HTR-8/SVneo (cell line): ENCODE measurements around the gene VAMP7.
"Not testable (repeated sequence)": the region's sequence is repeated elsewhere in the genome, so short reads cannot be mapped to it uniquely, and the experiment has no call there.

Experiments
- DNase-seq: peaks from one replicate; pipeline ENCODE4 v3.0.0; 2011; ENCODE audit warnings: low spot score, mixed read lengths; ENCODE audit not compliant: insufficient read length
- FAIRE-seq: peaks from 2 replicates; lab custom pipeline; 2011; peaks lifted over from hg19 to GRCh38; lab: Jason Lieb, UNC

The VAMP7 gene, protein sequence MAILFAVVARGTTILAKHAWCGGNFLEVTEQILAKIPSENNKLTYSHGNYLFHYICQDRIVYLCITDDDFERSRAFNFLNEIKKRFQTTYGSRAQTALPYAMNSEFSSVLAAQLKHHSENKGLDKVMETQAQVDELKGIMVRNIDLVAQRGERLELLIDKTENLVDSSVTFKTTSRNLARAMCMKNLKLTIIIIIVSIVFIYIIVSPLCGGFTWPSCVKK

DNA sequence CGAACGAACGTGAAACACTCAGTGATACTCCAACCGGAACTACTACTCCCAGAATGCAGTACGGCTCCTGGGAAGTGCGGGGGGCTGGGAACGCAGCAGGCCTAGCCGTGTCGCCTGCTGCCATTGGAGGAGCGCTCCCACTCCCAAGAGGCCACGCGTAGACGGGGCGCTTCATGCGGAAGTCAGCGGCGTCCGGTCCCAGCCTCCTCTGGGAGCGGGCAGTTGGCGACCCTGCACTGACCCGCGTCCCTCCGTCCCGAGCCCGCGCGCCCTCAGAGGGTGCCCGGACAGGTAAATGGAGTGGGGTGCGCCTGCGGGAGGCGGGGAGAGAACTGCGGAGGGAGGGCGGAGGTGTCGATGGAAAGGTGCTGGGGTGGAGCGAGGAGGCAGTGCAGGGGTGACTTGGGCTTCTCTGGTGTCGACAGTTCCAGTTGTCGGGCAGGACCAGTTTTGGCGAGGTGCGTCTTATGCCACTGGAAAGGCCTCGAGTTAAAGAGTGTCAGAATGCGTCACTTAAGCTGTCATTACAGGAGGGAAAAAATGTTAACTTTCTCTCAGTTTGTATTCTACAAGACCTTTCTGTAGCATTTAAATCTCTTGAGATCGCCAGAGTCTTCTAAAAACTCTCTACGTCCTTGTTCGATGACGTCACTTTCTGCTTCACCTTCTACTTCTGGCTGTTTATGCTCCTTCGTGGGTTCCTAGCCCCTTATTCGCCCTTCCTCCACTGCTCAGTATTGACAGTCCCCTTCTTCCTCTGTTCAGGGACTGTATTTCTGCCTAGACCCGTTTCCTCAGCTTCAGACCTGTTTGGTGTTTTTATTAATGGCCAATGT is at the start of gene VAMP7:
VAMP7 (plus strand) TSS at position 188 of the 836 bp plus-strand sequence. CDS start 8,122 bp downstream, outside the sequence.
- FAIRE-seq, result peak; percentile 99

GRCh38 chrX:155841232-155841631 is 39.9 kb upstream of the VAMP7 start:
- DNase-seq (no peak), FAIRE-seq (no peak)

More for the DNA sequence above, at the start of gene VAMP7:
- DNase-seq, result peak; percentile 89

DNA sequence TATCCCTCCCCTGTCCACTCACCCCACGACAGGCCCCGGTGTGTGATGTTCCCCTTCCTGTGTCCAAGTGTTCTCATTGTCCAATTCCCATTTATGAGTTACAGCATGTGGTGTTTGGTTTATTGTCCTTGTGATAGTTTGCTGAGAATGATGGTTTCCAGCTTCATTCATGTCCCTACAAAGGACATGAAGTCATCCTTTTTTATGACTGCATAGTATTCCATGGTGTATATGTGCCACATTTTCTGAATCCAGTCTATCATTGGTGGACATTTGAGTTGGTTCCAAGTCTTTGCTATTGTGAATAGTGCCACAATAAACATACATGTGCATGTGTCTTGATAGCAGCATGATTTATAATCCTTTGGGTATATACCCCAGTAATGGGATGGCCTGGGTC is 29.4 kb upstream of the VAMP7 start:
- not testable (repeated sequence) for DNase-seq, FAIRE-seq

- DNase-seq, result peak; percentile 22
- no peak for FAIRE-seq
Observed at GRCh38 chrX:155857561-155857960, 23.6 kb upstream of the VAMP7 start.

DNA sequence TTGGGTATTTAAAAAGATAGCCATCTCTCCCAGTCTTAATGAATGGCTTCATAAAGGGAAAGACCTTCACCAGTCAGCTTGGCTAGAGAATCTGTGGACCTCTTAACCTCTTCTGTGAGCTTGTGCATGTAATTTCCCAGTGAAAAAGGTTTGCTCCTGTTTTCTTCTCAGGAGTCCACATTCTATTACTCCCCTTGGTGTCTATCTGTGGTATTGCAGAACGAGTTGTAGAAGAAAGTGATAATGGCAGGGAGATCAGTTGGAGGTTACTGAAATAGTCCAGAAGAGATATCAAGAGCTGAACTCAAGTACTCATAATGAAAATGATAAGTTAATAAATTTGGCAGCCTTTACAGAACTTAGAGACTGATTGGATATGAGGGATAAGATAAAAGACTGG is 16.5 kb upstream of the VAMP7 start:
- FAIRE-seq, result no peak

GRCh38 chrX:155865193-155865592 is 16.0 kb upstream of the VAMP7 start:
- FAIRE-seq (no peak), DNase-seq (no peak)

More for the DNA sequence above, 16.5 kb upstream of the VAMP7 start:
- DNase-seq, result peak; percentile 17

DNA sequence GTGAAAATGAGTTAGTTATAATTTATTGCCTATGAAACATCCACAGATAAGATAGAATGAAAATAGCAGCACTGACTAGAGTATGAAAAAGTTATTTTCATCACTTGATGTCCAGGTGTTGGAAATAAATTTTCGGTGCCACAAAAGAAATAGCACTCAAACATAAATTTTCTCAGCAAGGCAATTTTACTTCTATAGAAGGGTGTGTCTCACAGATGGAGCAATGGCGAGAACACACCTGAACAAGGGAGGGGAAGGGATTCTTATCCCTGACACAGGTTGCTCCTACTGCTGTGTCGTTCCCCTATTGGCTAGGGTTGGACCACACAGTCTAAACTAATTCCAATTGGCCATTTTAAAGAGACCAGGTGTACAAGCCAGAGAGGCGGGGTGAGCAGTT is 13.3 kb upstream of the VAMP7 start:
- DNase-seq, result no peak
- no peak for FAIRE-seq

DNA sequence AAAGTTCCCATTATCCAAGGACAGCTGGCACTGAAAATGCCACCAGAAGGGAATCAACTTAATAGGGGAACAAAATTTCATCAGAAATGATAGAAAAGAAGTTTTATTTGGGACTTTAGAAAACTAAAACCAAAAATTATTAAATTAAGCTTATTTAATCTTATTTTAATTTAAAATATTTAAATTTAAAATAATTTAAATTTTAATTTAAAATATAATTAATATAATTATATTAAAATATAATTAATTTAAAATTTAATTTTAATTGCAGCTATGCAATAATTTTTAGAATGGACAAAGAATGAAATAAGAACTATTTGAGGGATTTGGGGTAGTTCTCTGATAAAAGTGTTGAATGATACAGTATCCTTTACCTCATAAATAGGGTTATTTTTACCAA is 10.2 kb upstream of the VAMP7 start:
- no peak for DNase-seq
- no peak for FAIRE-seq

DNA sequence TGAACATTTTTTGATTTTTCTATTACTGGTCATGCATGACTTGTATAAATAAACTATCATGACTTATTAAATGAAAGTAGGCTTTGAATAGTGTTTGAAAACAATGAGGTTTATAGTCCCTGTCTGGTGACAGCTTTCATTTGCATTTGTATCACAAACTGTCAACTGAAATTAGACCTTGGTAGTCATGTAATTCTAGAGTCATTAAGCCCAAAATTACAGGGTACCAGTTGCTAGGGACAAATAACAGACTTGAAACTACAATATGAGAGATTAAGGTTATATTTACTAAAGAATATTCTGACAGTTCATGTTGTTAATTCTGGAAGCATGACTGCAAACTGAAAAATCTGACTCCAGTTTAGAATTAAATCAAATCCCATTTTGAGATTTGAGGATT is 9.2 kb upstream of the VAMP7 start:
- DNase-seq (no peak), FAIRE-seq (no peak)

- DNase-seq, result no peak
- no peak for FAIRE-seq
Observed at GRCh38 chrX:155873188-155873587, 8.0 kb upstream of the VAMP7 start.

DNA sequence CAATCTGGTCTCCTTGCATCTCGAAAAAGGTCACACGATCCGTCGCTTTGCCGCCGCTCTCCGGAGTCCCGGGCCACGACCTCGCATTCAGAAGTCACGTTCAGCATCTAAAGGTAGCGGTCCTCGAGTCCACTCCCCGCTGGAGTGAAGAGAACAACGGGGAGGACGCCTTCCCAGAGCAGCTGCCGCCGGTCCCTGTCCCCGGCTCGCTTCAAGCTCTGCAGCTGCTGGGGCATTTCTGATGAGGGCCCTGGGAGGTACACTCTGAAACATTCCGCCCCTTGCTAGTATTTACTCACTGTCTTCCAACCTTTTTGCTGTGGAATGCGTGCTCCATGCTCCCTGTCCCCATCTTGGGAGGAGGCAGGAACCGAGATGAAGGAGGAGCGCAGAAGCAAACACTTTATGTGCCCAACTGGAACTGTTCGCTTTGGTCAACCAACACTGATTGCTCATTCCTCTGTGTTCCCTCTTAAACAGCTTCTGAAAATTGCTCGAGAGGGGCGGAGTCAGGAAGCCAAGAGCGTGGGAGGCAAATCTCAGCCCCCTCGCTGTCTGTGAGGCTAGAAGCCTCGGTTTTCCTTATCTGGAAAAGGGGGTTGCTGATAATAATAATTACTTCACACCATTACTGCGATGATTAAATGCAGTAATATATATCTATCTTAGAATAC is 6.4 kb upstream of the VAMP7 start:
- FAIRE-seq (no peak), DNase-seq (no peak)

DNA sequence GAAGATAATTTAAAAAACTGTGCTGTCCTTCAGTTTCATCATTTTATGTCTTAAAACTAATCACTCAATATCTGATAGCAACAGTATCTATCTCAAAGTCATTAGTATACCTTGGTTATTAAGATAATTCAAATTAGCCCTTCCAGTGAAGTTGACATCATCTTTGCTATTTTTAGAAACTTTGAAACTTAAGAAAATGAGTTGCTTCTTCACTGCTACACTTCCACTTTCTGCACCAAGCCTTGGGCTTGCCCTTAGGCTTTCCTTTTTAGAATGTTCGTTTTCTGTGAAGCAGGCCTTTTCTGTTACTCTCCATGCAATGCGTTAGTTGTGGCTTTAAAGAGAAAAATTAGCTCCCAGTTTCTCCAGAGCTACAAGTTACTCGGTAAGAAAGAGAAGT is 4.4 kb upstream of the VAMP7 start:
- FAIRE-seq (no peak), DNase-seq (no peak)

- FAIRE-seq, result no peak
- DNase-seq, result no peak
Observed at GRCh38 chrX:155877288-155877687, 3.9 kb upstream of the VAMP7 start.

GRCh38 chrX:155880586-155881157 is 473 bp upstream of the VAMP7 start:
- no peak for FAIRE-seq
- peak; percentile 21 for DNase-seq

DNA sequence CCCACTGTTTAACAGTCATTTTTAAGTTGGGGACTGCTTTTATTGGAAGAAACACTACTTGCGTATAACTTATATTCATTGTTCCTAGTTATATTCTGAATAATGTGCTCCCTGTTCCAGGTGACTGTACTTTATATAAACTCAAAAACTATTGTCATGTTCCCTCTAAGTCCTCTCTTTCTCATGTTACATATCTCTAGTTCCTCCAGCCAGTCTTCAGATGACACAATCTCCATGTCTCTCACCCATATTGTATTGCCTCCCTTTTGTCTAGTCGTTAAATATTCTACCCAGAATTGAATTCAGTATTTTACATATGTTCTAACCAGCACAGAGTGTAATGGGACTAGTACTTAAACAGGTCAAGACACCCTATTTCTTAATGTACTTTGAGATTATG is 5.3 kb downstream of the VAMP7 start:
- no peak for FAIRE-seq
- DNase-seq, result no peak

DNA sequence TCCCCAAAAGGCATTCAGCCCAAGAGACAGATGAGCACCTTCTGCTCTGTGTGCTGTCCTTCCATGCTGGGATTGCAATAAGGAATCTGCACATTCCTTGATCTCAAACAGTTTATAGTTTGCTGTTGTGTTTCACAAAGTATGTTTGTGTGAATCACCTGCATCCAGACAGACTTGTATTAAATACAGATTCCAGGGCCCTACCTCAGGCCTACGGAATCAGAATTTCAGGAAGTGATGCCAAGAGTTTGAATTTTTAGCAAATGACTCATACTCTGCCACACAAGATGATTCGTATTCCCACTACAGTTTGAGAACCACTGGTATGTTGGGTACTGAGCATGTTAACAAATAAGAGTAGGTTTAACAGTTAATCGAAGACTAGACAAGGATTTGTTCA is 7.0 kb downstream of the VAMP7 start:
- FAIRE-seq (peak; percentile 87), DNase-seq (peak; percentile 37)

DNA sequence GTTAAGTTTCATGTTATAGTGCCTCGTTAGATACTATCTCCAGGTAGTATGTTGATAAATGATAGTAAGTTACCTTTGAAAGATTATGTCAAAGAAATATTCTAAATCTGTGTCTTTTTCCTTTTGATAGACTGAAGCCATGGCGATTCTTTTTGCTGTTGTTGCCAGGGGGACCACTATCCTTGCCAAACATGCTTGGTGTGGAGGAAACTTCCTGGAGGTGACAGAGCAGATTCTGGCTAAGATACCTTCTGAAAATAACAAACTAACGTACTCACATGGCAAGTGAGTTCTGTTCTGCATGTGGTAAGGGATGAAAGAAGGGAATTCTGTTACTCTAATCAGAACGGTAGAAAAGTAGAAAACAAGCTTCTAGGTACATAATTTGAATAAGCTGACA is 8.2 kb downstream of the VAMP7 start:
- no peak for DNase-seq
- no peak for FAIRE-seq

DNA sequence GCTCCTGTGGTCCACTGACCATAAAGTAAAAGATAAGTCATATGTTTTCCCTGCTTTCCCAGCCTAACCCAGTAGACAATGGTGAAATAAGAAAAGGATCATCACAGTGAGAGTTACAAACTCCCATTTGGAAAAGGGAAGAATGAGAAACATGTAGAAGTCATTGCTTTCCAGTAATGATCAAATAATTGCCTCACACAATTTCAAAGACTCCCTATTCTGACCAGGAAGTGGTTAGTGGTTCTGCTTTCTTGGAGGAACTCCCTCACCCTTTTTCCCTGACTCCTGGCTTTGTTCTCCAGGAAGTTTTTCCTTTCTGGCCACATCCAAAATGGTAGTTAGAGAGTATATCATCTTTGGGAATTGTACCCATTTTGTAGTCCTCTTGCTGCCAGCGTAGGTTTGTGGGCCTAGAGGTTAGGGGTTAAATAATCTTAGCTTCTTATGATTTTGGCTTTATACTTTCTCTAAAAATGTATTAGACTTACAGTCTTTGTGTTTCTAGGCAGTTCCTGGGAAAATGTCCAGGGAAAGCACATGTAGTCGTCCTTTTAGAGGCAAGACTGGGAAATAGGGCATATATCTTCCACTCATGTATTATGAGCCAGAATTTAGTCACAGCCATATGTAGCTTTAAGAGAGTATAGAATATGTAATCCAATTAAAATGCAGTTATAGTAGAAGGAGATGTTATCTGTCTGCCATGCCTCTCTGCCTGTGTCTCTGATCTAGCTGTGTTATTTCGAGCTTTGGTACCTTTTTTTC is 10.5 kb downstream of the VAMP7 start:
- DNase-seq, result no peak
- no peak for FAIRE-seq

DNA sequence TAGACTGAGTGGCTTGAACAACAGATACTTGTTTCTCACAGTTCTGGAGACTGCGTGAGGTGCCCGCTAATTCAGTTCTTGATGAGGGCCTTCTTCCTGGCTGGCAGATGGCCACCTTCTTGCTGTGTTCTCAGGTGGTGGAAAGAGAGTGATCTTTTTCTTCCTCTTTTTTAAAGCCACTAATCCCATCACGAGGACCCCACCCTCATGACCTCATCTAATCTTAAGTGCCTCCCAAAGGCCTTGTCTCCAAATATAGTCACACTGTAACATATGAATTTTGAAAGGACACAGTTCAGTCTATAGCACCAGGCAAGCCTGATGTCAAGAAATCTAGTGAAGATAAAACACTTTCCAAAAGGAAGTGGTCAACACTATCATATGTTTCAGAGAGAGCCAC is 12.4 kb downstream of the VAMP7 start:
- DNase-seq (no peak), FAIRE-seq (no peak)

DNA sequence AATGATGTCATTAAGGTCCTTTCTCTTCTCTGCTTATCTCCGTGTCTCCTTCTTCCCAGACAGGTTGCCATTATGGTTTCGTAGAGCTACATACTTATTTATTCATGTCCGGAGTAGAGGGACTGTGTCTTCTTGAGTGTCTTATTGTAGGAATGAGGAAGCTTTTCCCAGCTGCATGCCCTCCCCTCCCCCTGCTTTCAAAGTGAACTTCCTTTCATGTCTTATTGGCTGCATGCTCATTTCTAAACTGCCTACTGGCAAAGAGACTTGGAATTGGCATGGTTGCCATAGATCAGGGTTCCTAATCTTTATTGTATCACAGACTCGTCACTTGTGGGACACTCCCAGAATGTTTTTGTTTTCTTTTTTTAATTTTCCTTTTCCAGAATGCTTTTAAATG is 15.4 kb downstream of the VAMP7 start:
- FAIRE-seq (no peak), DNase-seq (no peak)
